DND-41 (cell line): ENCODE data around the gene ARHGAP24.

ENCODE experiments used
- ATAC-seq: fragments of 200-7000 bp; cut with Tn5 transposase; 3 replicates; pipeline ENCODE4 v1.9.1; 2021; ENCODE audit warnings: low read depth; ENCODE audit not compliant: insufficient read depth
- DNase-seq: peaks from one replicate; pipeline ENCODE4 v3.0.0-alpha.2; 2020
- H2AFZ ChIP-seq: 2 replicates; pipeline ENCODE4 v1.6.0; 2012; ENCODE audit warnings: low read depth, low read length
- H3K27ac ChIP-seq: 2 replicates; pipeline ENCODE4 v1.5.1; 2012; ENCODE audit warnings: low read length, inconsistent platforms
- H3K27me3 ChIP-seq: fragments of 200-600 bp; sonication (generic); 2 replicates; pipeline ENCODE4 v1.6.0; 2012; ENCODE audit warnings: low read length, mild to moderate bottlenecking, inconsistent platforms; ENCODE audit not compliant: insufficient read depth, poor library complexity
- H3K36me3 ChIP-seq: 2 replicates; pipeline ENCODE4 v1.5.1; 2012; ENCODE audit warnings: low read length, inconsistent platforms; ENCODE audit not compliant: insufficient read depth
- H3K4me1 ChIP-seq: 2 replicates; pipeline ENCODE4 v1.5.1; 2012; ENCODE audit warnings: mild to moderate bottlenecking, low read length; ENCODE audit not compliant: insufficient read depth
- H3K4me2 ChIP-seq: 2 replicates; pipeline ENCODE4 v1.6.0; 2012; ENCODE audit warnings: mild to moderate bottlenecking, moderate library complexity, low read length, inconsistent platforms; ENCODE audit not compliant: insufficient read depth
- H3K4me3 ChIP-seq, 2 experiments: fragments of 200-600 bp in 1 of 2; shearing (Covaris generic) in 1 of 2; 2 replicates each; pipeline ENCODE4 v1.5.1; 2012 to 2016; ENCODE audit warnings: inconsistent platforms in 2 of 2, low read length in 2 of 2, mild to moderate bottlenecking in 2 of 2, low read depth in 1 of 2, moderate library complexity in 1 of 2
- H3K79me2 ChIP-seq: 2 replicates; pipeline ENCODE4 v1.6.0; 2012; ENCODE audit warnings: low read length, inconsistent platforms; ENCODE audit not compliant: insufficient read depth
- H3K9ac ChIP-seq: 2 replicates; pipeline ENCODE4 v1.6.0; 2012; ENCODE audit warnings: low read depth, mild to moderate bottlenecking, inconsistent platforms, low read length, moderate library complexity
- H3K9me3 ChIP-seq: 2 replicates; pipeline ENCODE4 v1.5.1; 2012; ENCODE audit warnings: low read length, moderate library complexity, mild to moderate bottlenecking, inconsistent platforms; ENCODE audit not compliant: insufficient read depth, severe bottlenecking
- H4K20me1 ChIP-seq: 2 replicates; pipeline ENCODE4 v1.6.0; 2012; ENCODE audit warnings: low read length; ENCODE audit not compliant: insufficient read depth
- CTCF ChIP-seq: IDR thresholded peaks from 2 replicates; pipeline ENCODE4 v1.5.1; 2012; ENCODE audit warnings: borderline replicate concordance, low read length, moderate library complexity, mild to moderate bottlenecking; ENCODE audit not compliant: poor library complexity, severe bottlenecking; ENCODE audit errors: extremely low read depth
- EZH2 ChIP-seq: IDR thresholded peaks from 3 replicates; pipeline ENCODE4 v1.6.1; 2012; ENCODE audit warnings: borderline replicate concordance, low read depth, mild to moderate bottlenecking, moderate library complexity, low read length, inconsistent platforms; ENCODE audit not compliant: severe bottlenecking

The ARHGAP24 gene

GRCh38 chr4:85496126-85496849 is 21.3 kb downstream of the ARHGAP24 start:
- no peaks in the 10 kb centered on the region for H3K4me1 ChIP-seq
- TF ChIP-seq EZH2: no peak
- no peak for TF ChIP-seq CTCF
- H3K36me3 ChIP-seq: no peaks in the 10 kb centered on the region
- H3K4me3 ChIP-seq: no peak overlapping the region
- no peaks in the 10 kb centered on the region for H3K9me3 ChIP-seq
- no peak overlapping the region for H3K27ac ChIP-seq
- H3K79me2 ChIP-seq: no peaks in the 10 kb centered on the region
- ATAC-seq (no peak), DNase-seq (no peak)
- no peaks in the 10 kb centered on the region for H4K20me1 ChIP-seq
- H3K27me3 ChIP-seq: no peaks in the 10 kb centered on the region
- H3K4me2 ChIP-seq: no peak overlapping the region
- no peak overlapping the region for H2AFZ ChIP-seq
- no peak overlapping the region for H3K9ac ChIP-seq

GRCh38 chr4:85496933-85497332 is 22.0 kb downstream of the ARHGAP24 start:
- H3K9me3 ChIP-seq: no peaks in the 10 kb centered on the region
- no peaks in the 10 kb centered on the region for H3K79me2 ChIP-seq
- H3K4me1 ChIP-seq: no peaks in the 10 kb centered on the region
- no peak overlapping the region for H3K27ac ChIP-seq
- no peak overlapping the region for H3K9ac ChIP-seq
- TF ChIP-seq EZH2 (no peak), CTCF (no peak)
- H4K20me1 ChIP-seq: no peaks in the 10 kb centered on the region
- H3K27me3 ChIP-seq: no peaks in the 10 kb centered on the region
- no peak overlapping the region for H2AFZ ChIP-seq
- ATAC-seq (no peak), DNase-seq (no peak)
- no peak overlapping the region for H3K4me2 ChIP-seq
- H3K4me3 ChIP-seq: no peak overlapping the region
- H3K36me3 ChIP-seq: no peaks in the 10 kb centered on the region

GRCh38 chr4:85498068-85498733 is 23.3 kb downstream of the ARHGAP24 start:
- Histone ChIP-seq H3K27me3 (no peaks in the 10 kb centered on the region), H4K20me1 (no peaks in the 10 kb centered on the region), H3K79me2 (no peaks in the 10 kb centered on the region), H3K9ac (no peak overlapping the region), H3K4me3 (no peak overlapping the region), H3K9me3 (no peaks in the 10 kb centered on the region), H3K4me1 (no peaks in the 10 kb centered on the region), H2AFZ (no peak overlapping the region), H3K27ac (no peak overlapping the region), H3K4me2 (no peak overlapping the region), H3K36me3 (no peaks in the 10 kb centered on the region)
- TF ChIP-seq CTCF (no peak), EZH2 (no peak)
- DNase-seq (no peak), ATAC-seq (no peak)
